K562 (cell line): ENCODE data around the gene ITGA11. TPM values are rescaled to one million over a fixed set of nuclear protein-coding genes. Genes with fewer than 3 reads are reported as not detected.

Experiments used
- CEBPB ChIP-seq: fragments of 450-650 bp; IDR thresholded peaks from 2 replicates; pipeline ENCODE4 v1.6.1; 2016; ENCODE audit warnings: missing genetic modification characterization, missing compliant biosample characterization
- E2F1 ChIP-seq: sonication (generic); formaldehyde crosslinking; IDR thresholded peaks from 2 replicates; pipeline ENCODE4 v1.8.1; 2023; ENCODE audit warnings: mild to moderate bottlenecking, missing genetic modification reagents, moderate library complexity
- ELF4 ChIP-seq: fragments of 450-650 bp; formaldehyde crosslinking; IDR thresholded peaks from 2 replicates; pipeline ENCODE4 v1.4.0; 2022; ENCODE audit warnings: missing genetic modification characterization
- HMGN3 ChIP-seq: IDR thresholded peaks from 2 replicates; pipeline ENCODE4 v1.6.1; 2011; ENCODE audit warnings: borderline replicate concordance, low read depth, mild to moderate bottlenecking, mixed read lengths, low read length; ENCODE audit not compliant: insufficient read length; ENCODE audit errors: extremely low read depth
- HNRNPL ChIP-seq: fragments of 200-400 bp; formaldehyde crosslinking; IDR thresholded peaks from 2 replicates; pipeline ENCODE4 v1.6.1; 2017; ENCODE audit warnings: low read depth, mild to moderate bottlenecking, low read length
- ID3 ChIP-seq, 2 experiments: fragments of 250-450 bp in 1 of 2; fragments of 450-650 bp in 1 of 2; sonication (Bioruptor Pico) in 1 of 2; IDR thresholded peaks; 2 replicates each; pipeline versions ENCODE4 v1.6.1 to v1.8.0; 2016 to 2021; ENCODE audit warnings: mild to moderate bottlenecking in 2 of 2, moderate library complexity in 2 of 2, missing compliant biosample characterization in 1 of 2, missing genetic modification characterization in 1 of 2
- KLF1 ChIP-seq: fragments of 450-650 bp; IDR thresholded peaks from 2 replicates; pipeline ENCODE4 v1.6.1; 2016; ENCODE audit warnings: missing genetic modification characterization, missing compliant biosample characterization
- KLF6 ChIP-seq: fragments of 250-450 bp; sonication (Bioruptor Pico); IDR thresholded peaks from 2 replicates; pipeline ENCODE4 v1.4.0; 2020; ENCODE audit warnings: mild to moderate bottlenecking, moderate library complexity, borderline replicate concordance
- LCOR ChIP-seq: sonication (generic); formaldehyde crosslinking; IDR thresholded peaks from 2 replicates; pipeline ENCODE4 v1.8.0; 2022; ENCODE audit warnings: mild to moderate bottlenecking, missing genetic modification reagents
- RBM22 ChIP-seq: fragments of 200-400 bp; formaldehyde crosslinking; IDR thresholded peaks from 2 replicates; pipeline ENCODE4 v1.6.1; 2018; ENCODE audit warnings: low read length, low read depth; ENCODE audit not compliant: poor library complexity, severe bottlenecking
- SPI1 ChIP-seq: IDR thresholded peaks from 2 replicates; pipeline ENCODE4 v1.6.1; 2011; ENCODE audit warnings: low read depth, low read length, control low read depth, borderline replicate concordance
- TSHZ1 ChIP-seq: fragments of 250-450 bp; sonication (Bioruptor Pico); IDR thresholded peaks from 2 replicates; pipeline ENCODE4 v1.4.0; 2020; ENCODE audit warnings: mild to moderate bottlenecking, moderate library complexity
- UBTF ChIP-seq, 2 experiments: IDR thresholded peaks; 2 replicates each; pipeline ENCODE4 v1.6.1; 2012; ENCODE audit warnings: improper control_type of control experiment in 2 of 2, low read depth in 2 of 2, low read length in 2 of 2, borderline replicate concordance in 1 of 2
- ZNF263 ChIP-seq: sonication (generic); formaldehyde crosslinking; IDR thresholded peaks from 2 replicates; pipeline ENCODE4 v1.8.0; 2022; ENCODE audit warnings: mild to moderate bottlenecking, missing genetic modification reagents, borderline replicate concordance
- ZNF511 ChIP-seq: sonication (generic); formaldehyde crosslinking; IDR thresholded peaks from 2 replicates; pipeline ENCODE4 v1.8.0; 2022; ENCODE audit warnings: mild to moderate bottlenecking, missing genetic modification reagents
- ZNF76 ChIP-seq: fragments of 250-450 bp; sonication (Bioruptor Pico); IDR thresholded peaks from 2 replicates; pipeline ENCODE4 v1.4.0; 2020; ENCODE audit warnings: mild to moderate bottlenecking, moderate library complexity, borderline replicate concordance
- ZZZ3 ChIP-seq: fragments of 450-650 bp; IDR thresholded peaks from 2 replicates; pipeline ENCODE4 v1.6.1; 2016; ENCODE audit warnings: antibody characterized with exemption, mild to moderate bottlenecking, moderate library complexity
- polyA plus RNA-seq, 8 experiments: library from polyadenylated mRNA; depleted of rRNA in 4 of 8; stranded (reverse) in 5 of 8; unstranded in 3 of 8; fragments of >200 nt; fragmentation: Nextera tagmentation in 2 of 8; fragmentation: Illumina TruSeq in 1 of 8; extraction: Ambion mirVana in 2 of 8; extraction: Trizol in 1 of 8; gene quantifications; 2 replicates each; pipeline versions ENCODE4 v1.2.1 to v1.2.3, GENCODE V29; 2011 to 2014; ENCODE audit warnings: inconsistent platforms in 1 of 8, missing spikeins in 1 of 8
- total RNA-seq, 7 experiments: library from RNA; depleted of rRNA in 6 of 7; stranded (reverse); fragments of >200 nt in 6 of 7; fragmentation: Illumina TruSeq in 2 of 7; extraction: Trizol in 2 of 7; gene quantifications; 2 replicates each; pipeline versions ENCODE4 v1.2.1 to v1.2.3, GENCODE V29; 2011 to 2021; ENCODE audit warnings: low replicate concordance in 1 of 7

Gene ITGA11
- total and polyA plus RNA-seq, 9 of the 15 experiments (the other 6 are each of a cell fraction or from before 2014, with no cell fraction given) = 0.01 TPM; not detected in 8

- TF ChIP-seq ZNF76 (CRISPR knock-in tag) (0 out of 2 replicates have a peak, but pooled peaks have one; percentile 77), HNRNPL (peak; percentile 90), ZNF511 (CRISPR knock-in tag) (peak; percentile 55), CEBPB (tag) (peak; percentile 73), KLF6 (peak; percentile 53; the same call in 1 of the 2 replicates), ZZZ3 (peak; percentile 78; the same call in 1 of the 2 replicates), RBM22 (peak; percentile 55), KLF1 (peak; percentile 56; the same call in 1 of the 2 replicates), LCOR (CRISPR knock-in tag) (peak; percentile 80), ELF4 (CRISPR knock-in tag) (peak; percentile 48; the same call in 1 of the 2 replicates), SPI1 (0 out of 2 replicates have a peak, but pooled peaks have one; percentile 7), E2F1 (CRISPR knock-in tag) (peak; percentile 38), UBTF (IDR thresholded peaks at IDR 0.05; ENCODE audit: borderline replicate concordance in 1 of 2, low read depth in 2 of 2, low read length in 2 of 2) (peak; percentile 24 to 84; a peak in 2 of 4 replicates), ID3 (CRISPR knock-in tag; IDR thresholded peaks at IDR 0.05) (no peak), ID3 (tag; IDR thresholded peaks at IDR 0.05) (peak; percentile 54; the same call in 1 of the 2 replicates), HMGN3 (peak; percentile 84), ZNF263 (CRISPR knock-in tag) (peak; percentile 39; the same call in 1 of the 2 replicates), TSHZ1 (no peak)
These were observed 154.2 kb downstream of the ITGA11 start, which contains the start of gene FEM1B (continued) for GRCh38 chr15:68277603-68278344.
